Cortex of kidney (tissue), 1 donor: Measurements from ENCODE around the gene SLC28A2.
"Not testable (repeated sequence)": the region's sequence is repeated elsewhere in the genome, so short reads cannot be mapped to it uniquely, and the experiment has no call there.

Experiments used
- DNase-seq: peaks from one replicate; lab custom pipeline; 2025; lab: John Stamatoyannopoulos, UW

SLC28A2 gene, protein sequence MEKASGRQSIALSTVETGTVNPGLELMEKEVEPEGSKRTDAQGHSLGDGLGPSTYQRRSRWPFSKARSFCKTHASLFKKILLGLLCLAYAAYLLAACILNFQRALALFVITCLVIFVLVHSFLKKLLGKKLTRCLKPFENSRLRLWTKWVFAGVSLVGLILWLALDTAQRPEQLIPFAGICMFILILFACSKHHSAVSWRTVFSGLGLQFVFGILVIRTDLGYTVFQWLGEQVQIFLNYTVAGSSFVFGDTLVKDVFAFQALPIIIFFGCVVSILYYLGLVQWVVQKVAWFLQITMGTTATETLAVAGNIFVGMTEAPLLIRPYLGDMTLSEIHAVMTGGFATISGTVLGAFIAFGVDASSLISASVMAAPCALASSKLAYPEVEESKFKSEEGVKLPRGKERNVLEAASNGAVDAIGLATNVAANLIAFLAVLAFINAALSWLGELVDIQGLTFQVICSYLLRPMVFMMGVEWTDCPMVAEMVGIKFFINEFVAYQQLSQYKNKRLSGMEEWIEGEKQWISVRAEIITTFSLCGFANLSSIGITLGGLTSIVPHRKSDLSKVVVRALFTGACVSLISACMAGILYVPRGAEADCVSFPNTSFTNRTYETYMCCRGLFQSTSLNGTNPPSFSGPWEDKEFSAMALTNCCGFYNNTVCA

DNA sequence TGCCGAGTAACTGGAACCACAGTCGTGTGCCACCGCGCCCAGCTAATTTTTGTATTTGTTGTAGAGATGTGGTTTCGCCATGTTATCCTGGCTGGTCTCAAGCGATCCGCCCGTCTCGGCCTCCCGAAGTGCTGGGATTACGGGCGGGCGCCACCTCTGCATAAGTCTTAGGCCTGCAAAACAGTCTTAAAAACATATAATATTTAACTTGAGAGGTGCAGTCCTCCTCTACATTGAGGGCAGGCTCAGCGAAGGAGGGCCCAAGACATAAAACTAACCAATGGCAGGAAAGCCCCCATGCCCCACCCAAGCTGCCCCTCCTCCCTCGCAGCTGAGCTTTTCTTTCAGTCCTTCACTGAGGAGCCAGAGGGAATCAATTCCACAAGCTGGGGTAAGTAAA is at the start of gene SLC28A2:
Gene SLC28A2, plus strand, starts transcription at position 347 of the 400 bp plus-strand sequence. CDS start 982 bp downstream, outside the sequence.
- no peak for DNase-seq

DNA sequence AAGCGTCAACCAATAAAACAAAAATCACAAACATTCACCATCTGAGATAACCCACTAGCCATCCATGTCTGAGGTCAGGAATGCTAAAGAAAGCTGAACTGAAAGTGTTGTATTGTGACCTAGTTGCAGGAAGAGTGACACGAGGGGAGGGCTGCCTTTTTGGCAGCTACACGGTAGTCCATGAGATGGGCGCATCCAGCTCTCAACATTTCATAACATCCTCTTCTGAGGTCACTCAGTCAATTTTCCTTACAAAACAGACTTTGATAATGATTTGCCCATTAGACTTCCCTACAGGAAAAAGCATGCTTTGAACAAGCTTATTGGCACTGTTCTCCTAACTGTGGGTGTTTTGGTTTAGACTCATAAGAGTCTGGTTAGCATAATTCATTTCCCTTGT is 48.9 kb upstream of the SLC28A2 start:
- DNase-seq = no peak

DNA sequence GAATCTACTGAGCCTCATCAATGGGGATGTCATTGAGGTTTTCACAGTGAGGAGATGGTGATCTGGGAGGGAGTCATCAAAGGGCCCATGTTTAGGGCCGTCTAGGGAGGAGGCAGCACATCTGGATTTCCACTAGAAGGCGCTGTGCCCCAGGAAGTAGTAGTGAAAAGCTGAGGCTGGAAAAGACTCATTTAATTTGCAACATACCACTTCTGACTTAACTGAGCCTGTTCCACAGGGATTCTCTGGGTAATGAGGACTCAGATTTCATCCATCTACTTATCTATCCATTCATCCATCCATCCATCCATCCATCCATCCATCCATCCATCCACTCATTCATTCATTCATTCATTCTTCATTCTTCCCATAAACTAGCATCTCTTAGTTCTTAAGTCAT is 46.8 kb upstream of the SLC28A2 start:
- no peak for DNase-seq

DNA sequence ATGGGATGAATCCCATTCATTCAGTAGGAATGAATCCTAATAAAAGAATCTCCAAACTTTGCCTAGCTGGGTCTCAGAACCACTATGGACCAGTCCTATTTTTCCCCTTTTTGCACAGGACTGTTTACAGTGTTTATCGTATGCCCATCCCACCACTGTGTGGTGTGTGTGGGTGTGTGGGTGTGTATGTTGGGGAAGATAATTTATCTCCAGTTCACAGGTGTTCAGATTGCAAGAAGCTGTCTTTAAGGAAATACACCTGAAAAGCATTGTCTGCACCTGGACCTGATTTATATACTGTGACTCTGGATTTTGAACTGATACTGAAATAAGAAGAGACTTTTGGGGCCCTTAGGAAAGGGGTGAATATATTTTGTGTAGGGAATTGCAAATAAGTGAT is 39.5 kb upstream of the SLC28A2 start:
- no peak for DNase-seq

DNA sequence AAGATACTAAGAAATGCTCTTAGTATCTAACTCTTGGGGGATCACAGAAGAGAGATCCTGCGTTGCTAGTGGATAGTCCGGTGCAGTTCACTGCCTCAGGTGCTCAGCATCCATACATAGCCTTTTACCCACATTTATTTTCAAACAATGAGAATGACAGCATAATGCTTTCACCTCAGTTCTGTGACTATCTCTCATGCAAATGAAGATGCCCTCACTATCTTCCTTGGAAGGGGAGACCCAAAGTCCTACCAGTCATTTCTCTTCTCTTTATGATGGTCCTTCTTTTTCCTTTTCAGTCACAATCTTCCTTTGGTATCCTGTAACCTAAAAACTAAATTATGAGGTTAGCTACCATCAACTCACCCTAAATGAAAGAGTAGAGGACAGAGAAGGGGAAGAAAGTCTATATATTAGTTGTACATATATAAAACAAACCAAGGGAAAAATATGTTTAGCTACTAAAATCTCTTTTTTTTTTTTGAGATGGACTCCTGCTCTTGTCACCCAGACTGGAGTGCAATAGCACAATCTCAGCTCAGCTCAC is 30.9 kb upstream of the SLC28A2 start:
- no peak for DNase-seq

DNA sequence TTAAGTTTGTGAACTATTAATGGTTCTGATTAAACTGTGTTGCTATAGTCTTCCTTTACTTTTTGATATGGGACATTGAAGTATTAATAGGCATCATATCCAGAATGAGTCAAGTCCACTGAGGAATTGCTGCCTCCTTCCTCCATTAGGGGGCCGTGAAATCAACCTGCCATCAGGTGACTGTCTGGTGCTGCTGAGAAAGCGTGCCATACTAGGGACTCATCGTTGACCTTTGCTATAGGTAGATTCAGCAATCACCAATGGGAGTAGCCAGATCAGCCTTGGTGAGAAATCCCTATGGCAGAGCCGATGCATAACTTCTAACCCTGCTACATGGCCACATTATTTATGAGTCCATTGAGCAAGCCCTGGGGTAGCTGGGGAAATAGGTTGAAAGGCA is 30.1 kb upstream of the SLC28A2 start:
- DNase-seq = no peak

DNA sequence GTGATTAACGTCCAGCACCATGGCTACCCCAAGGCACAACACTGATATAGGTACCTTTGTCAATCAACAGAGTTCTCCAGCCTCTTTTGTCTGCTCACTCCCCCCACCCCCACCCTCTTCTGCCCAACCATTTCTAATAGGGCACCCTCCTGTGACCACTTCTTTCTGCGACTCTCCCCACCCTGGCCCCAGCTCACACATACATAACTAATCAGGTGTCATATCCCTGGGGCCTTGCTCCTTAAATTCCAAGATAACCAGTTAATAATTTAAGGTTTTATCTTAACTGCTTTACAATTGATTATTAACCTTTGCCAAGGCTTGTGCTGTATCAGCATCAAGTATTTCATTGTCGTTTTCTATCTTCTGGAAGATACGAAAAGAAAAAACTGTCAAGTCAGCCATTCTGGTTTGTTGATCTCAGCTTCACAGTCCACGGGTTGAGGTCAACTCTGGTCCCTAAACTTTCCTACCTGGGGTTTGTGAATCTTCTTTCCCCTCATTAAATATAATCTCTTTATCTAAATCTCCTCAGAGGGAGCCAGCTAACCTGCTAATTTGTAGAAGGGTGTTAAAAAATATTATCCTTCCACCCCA is 27.3 kb upstream of the SLC28A2 start:
- DNase-seq = no peak

DNA sequence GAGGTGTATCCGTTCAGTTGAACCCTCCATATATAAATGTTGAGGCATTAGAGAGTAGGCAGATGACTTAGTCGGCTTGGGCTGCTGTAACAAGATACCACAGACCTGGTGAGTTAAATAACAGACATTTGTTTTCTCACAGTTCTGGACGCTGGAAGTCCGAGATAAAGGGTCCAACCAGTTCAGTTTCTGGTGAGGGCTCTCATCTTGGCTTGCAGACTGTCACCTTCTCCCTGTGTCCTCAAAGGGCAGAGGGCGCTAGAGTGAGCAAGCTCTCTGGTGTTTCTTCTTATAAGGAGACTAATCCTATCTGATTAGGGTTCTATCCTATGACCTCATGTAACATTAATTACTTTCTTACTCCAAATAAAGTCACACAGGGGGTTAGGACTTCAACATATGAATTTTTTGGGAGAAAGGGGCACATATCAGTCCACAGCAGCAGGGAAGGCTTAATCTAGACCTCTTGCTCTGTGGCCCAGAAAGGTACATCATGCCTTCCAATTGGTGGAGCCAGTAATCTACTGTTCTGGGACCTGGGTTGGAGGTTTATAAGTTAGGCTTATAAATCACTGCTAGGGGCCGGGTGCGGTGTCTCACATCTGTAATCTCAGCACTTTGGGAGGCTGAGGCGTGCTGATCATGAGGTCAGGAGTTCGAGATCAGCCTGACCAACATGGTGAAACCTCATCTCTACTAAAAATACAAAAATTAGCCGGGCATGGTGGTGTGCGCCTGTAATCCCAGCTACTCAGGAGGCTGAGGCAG is 26.3 kb upstream of the SLC28A2 start:
- no peak for DNase-seq

DNA sequence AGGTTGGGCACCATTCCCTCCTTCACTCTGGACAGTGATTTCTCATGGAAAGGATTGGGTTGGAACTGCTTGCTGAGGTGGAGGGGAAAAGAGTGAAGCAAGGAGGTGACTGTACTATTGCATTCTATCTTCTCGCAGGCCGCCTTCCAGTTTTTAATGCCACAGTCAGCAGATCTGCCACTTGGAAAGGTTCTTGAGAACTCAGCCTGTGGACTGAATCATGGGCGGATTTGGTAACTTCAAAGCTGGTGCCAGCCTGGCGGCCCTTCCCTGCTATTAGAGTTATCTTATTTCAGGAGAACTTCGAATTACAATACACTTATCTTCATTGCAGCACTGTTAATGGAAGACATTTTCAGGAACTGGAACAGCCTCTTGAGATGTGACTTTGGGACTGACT is 23.1 kb upstream of the SLC28A2 start:
- DNase-seq = no peak

DNA sequence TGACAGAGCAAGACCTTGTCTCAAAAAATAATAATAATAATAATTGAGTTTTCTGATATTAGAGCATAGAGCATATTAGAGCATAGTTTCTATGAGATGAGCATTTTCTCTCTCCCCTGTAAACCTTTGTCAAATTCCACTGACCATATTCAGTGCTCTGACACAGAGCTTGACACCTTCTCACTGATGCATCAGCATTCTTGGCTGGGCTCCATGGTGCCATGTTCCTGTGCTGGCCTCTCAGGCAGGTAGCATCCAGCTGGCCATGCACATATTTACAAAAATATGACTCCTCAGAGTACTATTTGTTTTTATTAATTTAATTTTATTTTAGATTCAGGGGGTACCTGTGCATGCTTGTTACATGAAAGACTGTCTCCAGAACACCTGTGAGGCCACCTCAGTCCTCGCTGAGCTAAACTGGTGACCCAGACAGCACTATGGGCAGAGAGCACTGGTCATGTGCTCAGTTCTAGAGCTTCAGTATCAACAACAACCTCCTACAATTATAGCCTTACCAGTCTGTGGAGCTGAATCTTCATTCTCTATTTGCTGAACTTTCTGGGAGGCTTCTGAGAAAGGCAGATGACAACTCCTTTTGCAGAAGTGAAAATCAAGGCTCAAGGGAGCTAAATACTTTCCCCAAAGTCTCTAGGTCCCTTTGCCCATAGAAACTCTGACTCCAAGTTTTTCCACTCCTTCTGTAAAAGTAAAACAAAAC is 21.6 kb upstream of the SLC28A2 start:
- no peak for DNase-seq

DNA sequence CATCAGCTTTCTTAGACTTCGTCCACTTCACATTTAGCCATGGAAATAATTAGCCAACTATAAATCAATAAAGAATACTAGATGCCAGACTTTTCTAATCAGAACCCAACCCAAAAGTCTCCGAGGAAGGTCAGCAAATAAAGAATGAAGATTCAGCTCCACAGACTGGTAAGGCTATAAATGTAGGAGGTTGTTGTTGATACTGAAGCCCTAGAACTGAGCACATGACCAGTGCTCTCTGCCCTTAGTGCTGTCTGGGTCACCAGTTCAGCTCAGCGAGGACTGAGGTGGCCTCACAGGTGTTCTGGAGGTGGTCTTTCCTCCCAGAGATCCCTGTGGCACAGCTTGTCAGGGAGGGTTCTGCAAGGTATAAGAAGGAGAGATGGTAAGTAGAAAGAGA is 20.9 kb upstream of the SLC28A2 start:
- DNase-seq = no peak

DNA sequence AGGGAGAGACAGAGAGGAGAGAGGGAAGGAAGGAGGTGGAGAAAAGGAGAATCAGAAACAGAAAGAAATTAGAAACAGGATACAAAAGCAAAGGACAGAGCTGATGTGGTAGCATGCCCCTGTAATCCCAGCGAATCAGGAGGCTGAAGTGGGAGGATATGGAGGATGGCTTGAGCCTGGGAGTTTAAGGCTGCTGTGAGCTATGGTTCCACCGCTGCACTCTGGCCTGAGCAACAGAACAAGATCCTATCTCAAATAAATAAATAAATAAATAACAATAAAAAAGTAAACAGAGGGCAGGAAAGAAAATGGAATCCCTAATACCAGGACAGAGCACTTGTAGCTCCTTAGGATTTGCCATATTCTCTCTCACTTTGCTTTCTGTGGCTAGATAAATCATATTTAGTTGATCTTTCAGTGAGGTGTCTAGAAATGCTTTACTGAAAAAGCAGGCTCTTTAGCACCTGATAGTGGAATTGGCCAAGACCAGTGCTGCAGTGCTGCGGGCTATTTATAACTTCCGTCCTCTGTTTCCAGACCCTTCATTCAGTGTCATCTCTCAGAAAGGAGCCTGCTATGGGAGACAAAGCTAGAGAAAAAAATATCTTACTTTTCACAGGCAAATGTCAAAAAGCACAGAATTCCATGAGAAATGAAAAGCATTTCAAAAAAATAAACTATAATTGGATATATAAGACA is 20.0 kb upstream of the SLC28A2 start:
- DNase-seq = no peak

DNA sequence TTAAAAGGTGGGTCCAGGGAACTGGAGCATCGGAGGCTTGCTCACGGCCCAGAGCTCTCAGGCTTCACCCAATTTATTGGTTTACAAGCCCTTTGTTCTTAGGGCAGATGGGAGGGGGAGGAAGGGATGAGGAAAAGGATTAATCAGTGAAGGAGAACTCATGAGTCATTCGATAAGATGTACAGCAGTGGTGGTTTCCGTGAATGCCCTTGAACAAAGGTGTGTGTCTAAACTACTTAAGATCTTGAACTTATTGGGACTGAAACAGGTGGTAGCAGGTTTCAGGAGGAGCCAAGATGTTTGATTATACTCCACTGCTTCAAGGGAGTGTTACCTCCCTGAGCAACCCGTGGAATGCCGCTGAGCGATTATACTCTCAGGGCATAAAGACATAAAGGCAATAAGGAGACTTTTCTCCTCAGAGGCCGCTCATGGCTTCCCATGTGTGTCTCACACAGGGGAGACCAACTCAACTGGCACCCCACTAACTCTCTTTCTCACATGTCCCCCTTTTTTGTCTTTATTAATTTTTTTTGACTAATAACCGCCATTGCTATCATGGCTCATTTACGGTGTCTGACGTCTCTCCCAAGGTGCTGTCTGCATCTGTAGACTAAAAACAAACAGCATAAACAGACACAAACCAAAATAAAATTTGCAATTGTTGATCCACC is 17.3 kb upstream of the SLC28A2 start:
- no peak for DNase-seq

DNA sequence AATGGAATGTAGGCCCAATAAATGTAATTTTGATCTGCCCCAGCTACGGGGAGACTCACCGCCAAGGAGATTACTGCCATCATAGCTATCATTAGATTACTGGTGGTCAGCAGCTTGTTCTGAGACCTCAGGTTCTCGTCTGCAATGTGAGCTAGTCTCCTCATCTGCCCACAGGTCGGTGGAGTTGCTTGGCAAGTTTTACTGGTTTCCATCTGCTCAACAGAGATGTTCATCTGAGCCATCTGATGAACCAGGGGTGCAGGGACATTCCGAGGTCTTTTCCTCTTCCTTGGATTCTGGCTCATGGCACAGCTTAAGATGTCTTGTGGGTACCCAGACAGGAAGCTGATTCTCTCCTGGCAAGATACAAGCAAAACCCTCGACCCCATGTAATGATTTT is 15.2 kb upstream of the SLC28A2 start:
- not testable (repeated sequence) for DNase-seq

DNA sequence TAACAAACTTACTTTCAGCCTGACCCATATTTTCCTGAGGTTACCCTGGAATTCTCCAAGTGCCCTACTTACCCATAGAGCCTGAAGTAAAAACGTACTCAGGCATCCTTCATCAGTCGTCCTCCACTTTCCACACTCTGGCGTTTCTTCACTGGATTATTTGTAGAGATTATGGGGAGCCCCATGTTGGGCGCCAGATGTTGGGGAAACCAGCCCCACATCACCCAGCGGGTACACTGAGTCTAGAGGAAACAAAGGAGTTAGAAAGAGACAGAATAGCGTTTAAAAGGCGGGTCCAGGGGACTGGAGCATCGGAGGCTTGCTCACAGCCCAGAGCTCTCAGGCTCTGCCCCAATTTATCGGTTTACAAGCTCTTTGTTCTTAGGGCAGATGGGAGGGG is 9.7 kb upstream of the SLC28A2 start:
- DNase-seq = no peak

DNA sequence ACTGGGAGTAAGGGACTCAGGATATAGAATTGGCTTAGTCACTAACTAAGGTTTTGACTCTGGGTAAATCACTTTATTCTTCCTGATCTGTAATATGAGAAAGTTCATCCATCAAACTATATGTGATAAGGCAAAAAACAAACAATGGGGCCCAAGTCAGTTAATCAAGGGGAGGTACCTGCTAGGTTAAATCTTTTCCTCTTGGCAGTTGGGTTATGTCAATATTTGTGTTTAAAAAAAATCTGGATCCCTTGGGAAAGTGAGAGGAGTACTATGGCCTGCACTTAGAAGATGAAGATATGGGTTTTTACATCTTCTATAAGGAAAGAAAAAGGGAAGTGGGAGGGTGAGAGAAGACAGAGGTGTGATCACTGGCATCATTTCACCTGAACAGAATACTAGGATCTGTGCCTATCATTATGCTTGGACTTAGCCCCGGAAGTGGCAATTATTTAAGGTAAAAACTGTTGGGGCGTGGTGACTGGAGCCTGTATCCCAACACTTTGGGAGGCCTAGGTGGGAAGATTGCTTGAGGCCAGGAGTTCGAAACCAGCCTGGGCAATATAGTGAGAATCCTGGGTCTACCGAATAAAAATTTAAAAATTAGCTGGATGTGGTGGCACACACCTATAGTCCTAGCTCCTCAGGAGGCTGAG is 2.8 kb upstream of the SLC28A2 start:
- DNase-seq = no peak

DNA sequence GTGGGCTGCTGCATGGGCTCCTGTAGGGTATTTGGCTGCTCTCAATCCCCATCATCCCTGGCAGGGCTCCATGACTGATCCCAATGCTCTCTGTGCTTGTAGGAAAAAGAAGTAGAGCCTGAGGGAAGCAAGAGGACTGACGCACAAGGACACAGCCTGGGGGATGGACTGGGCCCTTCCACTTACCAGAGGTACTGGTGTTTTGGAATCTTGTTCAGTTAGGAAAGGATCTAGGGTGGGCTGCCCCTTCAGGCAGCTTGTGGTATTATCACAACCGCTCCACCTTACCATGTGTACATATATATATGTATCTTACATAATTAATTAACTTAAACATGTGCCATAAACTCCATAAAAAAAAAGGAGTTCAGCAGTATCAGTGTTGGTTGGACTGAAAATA is 1.3 kb downstream of the SLC28A2 start:
- no peak for DNase-seq

DNA sequence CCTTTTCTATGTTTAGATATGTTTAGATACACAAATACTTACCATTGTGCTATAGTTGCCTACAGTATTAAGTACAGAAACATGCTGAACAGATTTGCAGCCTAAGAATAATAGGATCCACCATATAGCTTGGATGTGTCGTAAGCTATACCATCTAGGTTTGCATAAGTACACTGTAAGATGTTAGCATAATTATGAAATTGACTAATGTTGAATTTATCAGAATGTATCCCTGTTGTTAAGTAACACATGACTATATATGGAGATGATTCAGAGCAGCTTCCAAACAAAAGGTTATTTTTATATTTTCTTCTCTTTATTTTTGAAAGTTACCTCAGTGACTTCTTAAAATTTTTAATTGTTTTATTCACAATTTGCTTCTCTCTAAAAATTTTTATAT is 2.4 kb downstream of the SLC28A2 start:
- DNase-seq = no peak

DNA sequence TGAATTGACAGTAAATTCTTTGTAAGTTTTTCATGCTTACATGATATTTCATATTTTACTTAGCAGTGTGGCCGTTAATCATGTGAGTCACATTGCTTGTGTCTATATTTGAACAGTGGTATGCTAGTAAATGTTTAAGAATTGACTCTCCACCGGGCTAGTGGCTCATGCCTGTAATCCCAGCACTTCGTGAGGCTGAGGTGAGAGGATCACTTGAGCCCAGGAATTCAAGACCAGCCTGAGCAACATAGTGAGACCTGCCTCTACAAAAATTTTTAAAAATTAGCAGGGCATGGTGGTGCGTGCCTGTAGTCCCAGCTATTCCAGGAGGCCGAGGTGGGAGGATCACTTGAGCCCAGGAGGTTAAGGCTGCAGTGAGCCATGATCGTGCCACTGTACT is 2.8 kb downstream of the SLC28A2 start:
- DNase-seq = not testable (repeated sequence)

DNA sequence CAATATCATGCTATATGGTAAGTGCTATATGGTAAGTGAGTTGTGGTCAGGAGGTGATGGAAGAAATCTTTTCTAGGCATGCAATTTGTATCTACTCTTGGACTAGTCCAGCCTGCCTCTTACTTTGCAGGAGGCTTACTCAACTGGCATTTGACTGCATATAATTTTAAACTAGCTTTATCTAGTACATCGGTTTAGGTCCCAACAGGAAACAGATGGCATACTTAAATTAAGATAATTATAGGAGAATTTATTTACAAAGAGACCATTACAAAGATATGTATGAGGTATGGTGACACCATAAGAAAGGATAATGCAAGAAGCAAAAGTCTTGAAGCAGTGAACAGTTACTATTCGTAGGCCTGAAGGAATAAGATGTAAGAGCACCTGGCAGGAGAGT is 7.8 kb downstream of the SLC28A2 start:
- DNase-seq = no peak
